HFF-Myc (cell line): Measurements from ENCODE around the gene RAET1G.

ENCODE experiments used
- DNase-seq: peaks from one replicate; pipeline ENCODE4 v3.0.0-alpha.2; 2011; ENCODE audit warnings: low read depth; ENCODE audit errors: extremely low read depth
- H3K4me3 ChIP-seq: replicated peaks from 2 replicates; pipeline ENCODE4 v1.5.1; 2011; ENCODE audit warnings: low read depth, mild to moderate bottlenecking, control low read depth, low read length
- CTCF ChIP-seq: IDR thresholded peaks from 2 replicates; pipeline ENCODE4 v1.5.1; 2012; ENCODE audit warnings: mild to moderate bottlenecking, low read depth, low read length, control low read depth; ENCODE audit errors: missing control alignments

The RAET1G gene

GRCh38 chr6:149889326-149889725 is 33.6 kb downstream of the RAET1G start:
- TF ChIP-seq CTCF = no peak
- H3K4me3 ChIP-seq = no peak overlapping the region
- DNase-seq = no peak

GRCh38 chr6:149888659-149889058 is 34.3 kb downstream of the RAET1G start:
- no peak for DNase-seq
- no peak overlapping the region for H3K4me3 ChIP-seq
- no peak for TF ChIP-seq CTCF

- no peak overlapping the region for H3K4me3 ChIP-seq
- DNase-seq = no peak
- TF ChIP-seq CTCF = no peak
Observed at GRCh38 chr6:149888093-149888492, 34.8 kb downstream of the RAET1G start.

- DNase-seq = no peak
- no peak for TF ChIP-seq CTCF
- H3K4me3 ChIP-seq = no peak overlapping the region
Observed at GRCh38 chr6:149887343-149887742, 35.6 kb downstream of the RAET1G start.

- H3K4me3 ChIP-seq = no peak overlapping the region
- no peak for TF ChIP-seq CTCF
- DNase-seq = no peak
Observed at GRCh38 chr6:149885888-149886287, 37.0 kb downstream of the RAET1G start.

GRCh38 chr6:149884617-149885016 is 38.3 kb downstream of the RAET1G start:
- TF ChIP-seq CTCF = no peak
- DNase-seq = no peak
- H3K4me3 ChIP-seq = no peak overlapping the region

- no peak overlapping the region for H3K4me3 ChIP-seq
- DNase-seq = no peak
- TF ChIP-seq CTCF = no peak
Observed at GRCh38 chr6:149884215-149884614, 38.7 kb downstream of the RAET1G start.
